ENCODE results near the gene FBXL16.

DNA sequence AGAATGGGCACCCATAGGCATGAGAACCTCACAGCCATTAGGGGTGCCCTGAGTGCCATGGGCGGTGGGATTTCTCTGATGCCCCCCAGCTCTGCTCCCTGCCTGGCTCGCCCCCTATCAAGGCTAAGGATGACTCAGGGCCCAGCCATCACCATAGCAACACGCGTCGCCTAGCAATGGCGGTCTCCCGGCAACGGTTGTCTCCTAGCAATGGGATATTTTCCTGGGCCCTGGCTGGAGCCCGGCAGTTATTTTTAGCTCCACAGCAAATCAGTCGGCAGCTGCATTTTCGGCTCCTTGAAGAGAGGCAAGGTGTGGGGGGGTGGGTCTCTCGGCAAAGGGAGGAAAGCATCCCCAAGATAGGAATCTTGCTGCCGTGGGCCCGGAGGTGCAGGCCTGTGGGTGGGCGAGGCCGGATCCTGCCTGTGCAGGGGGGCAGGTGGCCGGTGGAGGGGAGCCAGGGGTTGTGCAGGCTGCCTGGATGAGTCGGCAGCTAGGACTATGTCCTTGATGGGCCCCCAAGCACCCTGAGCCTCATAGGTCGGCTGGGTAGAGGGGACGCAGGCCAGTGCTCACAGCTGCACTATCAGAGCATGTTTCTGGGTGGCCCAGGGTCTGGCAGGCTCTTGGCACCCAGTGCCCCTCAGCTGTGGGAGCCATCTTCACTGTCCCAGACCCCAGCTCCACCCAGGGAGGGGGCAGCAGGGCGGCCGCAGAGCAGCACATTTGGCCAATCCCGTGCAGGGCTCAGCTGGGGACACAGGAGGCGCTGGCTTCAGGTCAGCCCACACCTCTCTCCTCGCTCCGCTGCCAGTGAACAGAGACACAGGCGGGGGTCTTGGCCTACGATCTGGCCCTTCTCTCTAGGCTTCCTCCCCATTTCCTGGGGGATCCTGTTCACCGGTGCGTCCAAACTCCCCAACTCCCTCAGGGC is 4.2 kb upstream of the FBXL16 start:
- TF ChIP-seq POLR2A (IDR thresholded peaks at IDR 0.05; ENCODE audit: extremely low read depth, insufficient read length) (no peak), MYC (IDR thresholded peaks at IDR 0.05; ENCODE audit: low read depth, low read length) (no peak)
- TF ChIP-seq, protein P1, sequence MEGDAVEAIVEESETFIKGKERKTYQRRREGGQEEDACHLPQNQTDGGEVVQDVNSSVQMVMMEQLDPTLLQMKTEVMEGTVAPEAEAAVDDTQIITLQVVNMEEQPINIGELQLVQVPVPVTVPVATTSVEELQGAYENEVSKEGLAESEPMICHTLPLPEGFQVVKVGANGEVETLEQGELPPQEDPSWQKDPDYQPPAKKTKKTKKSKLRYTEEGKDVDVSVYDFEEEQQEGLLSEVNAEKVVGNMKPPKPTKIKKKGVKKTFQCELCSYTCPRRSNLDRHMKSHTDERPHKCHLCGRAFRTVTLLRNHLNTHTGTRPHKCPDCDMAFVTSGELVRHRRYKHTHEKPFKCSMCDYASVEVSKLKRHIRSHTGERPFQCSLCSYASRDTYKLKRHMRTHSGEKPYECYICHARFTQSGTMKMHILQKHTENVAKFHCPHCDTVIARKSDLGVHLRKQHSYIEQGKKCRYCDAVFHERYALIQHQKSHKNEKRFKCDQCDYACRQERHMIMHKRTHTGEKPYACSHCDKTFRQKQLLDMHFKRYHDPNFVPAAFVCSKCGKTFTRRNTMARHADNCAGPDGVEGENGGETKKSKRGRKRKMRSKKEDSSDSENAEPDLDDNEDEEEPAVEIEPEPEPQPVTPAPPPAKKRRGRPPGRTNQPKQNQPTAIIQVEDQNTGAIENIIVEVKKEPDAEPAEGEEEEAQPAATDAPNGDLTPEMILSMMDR (IDR thresholded peaks at IDR 0.05; ENCODE audit: low read depth, low read length), result no peak
- TF ChIP-seq, protein P2, sequence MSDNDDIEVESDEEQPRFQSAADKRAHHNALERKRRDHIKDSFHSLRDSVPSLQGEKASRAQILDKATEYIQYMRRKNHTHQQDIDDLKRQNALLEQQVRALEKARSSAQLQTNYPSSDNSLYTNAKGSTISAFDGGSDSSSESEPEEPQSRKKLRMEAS (IDR thresholded peaks at IDR 0.05; ENCODE audit: low read depth, low read length), result no peak
